HG03432 (cell line): ENCODE results near the gene CNPY1.

Experiments used
- ATAC-seq: cut with Tn5 transposase; IDR thresholded peaks from one replicate; pipeline ENCODE4 v1.9.1; 2021; ENCODE audit warnings: mild to moderate bottlenecking, moderate library complexity; ENCODE audit not compliant: unreplicated experiment

Gene CNPY1

GRCh38 chr7:155469311-155470185 lies 76.8 kb downstream of the CNPY1 start:
- ATAC-seq = no peak

GRCh38 chr7:155468785-155469148 lies 77.6 kb downstream of the CNPY1 start:
- ATAC-seq = no peak

GRCh38 chr7:155467846-155468784 lies 78.2 kb downstream of the CNPY1 start:
- ATAC-seq = no peak

- ATAC-seq = peak; percentile 56
Observed at GRCh38 chr7:155466814-155467733, 79.3 kb downstream of the CNPY1 start.

GRCh38 chr7:155466142-155466813 lies 80.1 kb downstream of the CNPY1 start:
- ATAC-seq = no peak

GRCh38 chr7:155465761-155466141 lies 80.6 kb downstream of the CNPY1 start:
- no peak for ATAC-seq

GRCh38 chr7:155464948-155465739 lies 81.2 kb downstream of the CNPY1 start:
- ATAC-seq = no peak

GRCh38 chr7:155464183-155464582 lies 82.2 kb downstream of the CNPY1 start:
- no peak for ATAC-seq

- ATAC-seq = no peak
Observed at GRCh38 chr7:155463114-155463811, 83.1 kb downstream of the CNPY1 start.

- ATAC-seq = no peak
Observed at GRCh38 chr7:155462163-155462735, 84.1 kb downstream of the CNPY1 start.

GRCh38 chr7:155461631-155462030 lies 84.7 kb downstream of the CNPY1 start:
- ATAC-seq = no peak

- no peak for ATAC-seq
Observed at GRCh38 chr7:155460926-155461613, 85.3 kb downstream of the CNPY1 start.

GRCh38 chr7:155459700-155460461 lies 86.5 kb downstream of the CNPY1 start:
- no peak for ATAC-seq

GRCh38 chr7:155458878-155459699 lies 87.3 kb downstream of the CNPY1 start:
- ATAC-seq = no peak

GRCh38 chr7:155458111-155458877 lies 88.1 kb downstream of the CNPY1 start, which contains the start of gene EN2:
EN2 (plus strand) TSS chr7:155458129; CDS start chr7:155458378, 249 bp downstream.
- ATAC-seq = no peak
